SK-N-SH (cell line): ENCODE measurements around the gene GPR18. TPM values are rescaled to one million over a fixed set of nuclear protein-coding genes. Genes with fewer than 3 reads are reported as not detected.

Experiments
- CTCF ChIA-PET: fragments of 300-600, 350-600 bp; formaldehyde crosslinking; extraction: SDS; loops from one replicate; lab custom pipeline; 2021; lab: Yijun Ruan, JAX
- POLR2A ChIA-PET: fragments of 350-600 bp; sonication (Branson Sonifier 250); formaldehyde crosslinking; extraction: SDS; loops from one replicate; lab custom pipeline; 2020; ENCODE audit warnings: antibody characterized with exemption, inconsistent platforms; lab: Yijun Ruan, JAX
- DNase-seq: peaks from one replicate; pipeline ENCODE4 v3.0.0; 2012
- H2AFZ ChIP-seq: fragments of 200-600 bp; sonication (generic); 2 replicates; pipeline ENCODE4 v1.8.1; 2016; ENCODE audit warnings: antibody characterized with exemption, mild to moderate bottlenecking, low read depth
- H3F3A ChIP-seq: fragments of 200-600 bp; sonication (generic); replicated peaks from 2 replicates; pipeline ENCODE3; 2016; ENCODE audit warnings: antibody characterized with exemption, mild to moderate bottlenecking; ENCODE audit not compliant: insufficient read depth
- H3K27ac ChIP-seq, 2 experiments: fragments of 200-500 bp in 1 of 2; fragments of 200-600 bp in 1 of 2; sonication (Bioruptor generic) in 1 of 2; sonication (generic), shearing (Covaris generic) in 1 of 2; 2 replicates each; pipeline versions ENCODE4 v1.5.1 to v1.6.1; 2014 to 2016; ENCODE audit warnings: low read depth in 2 of 2, inconsistent platforms in 1 of 2, low read length in 1 of 2, mild to moderate bottlenecking in 1 of 2, mixed read lengths in 1 of 2
- H3K27me3 ChIP-seq: fragments of 200-600 bp; sonication (generic), shearing (Covaris generic); 2 replicates; pipeline ENCODE4 v1.6.1; 2016; ENCODE audit warnings: mixed run types; ENCODE audit not compliant: insufficient read depth
- H3K36me3 ChIP-seq, 2 experiments: fragments of 200-500 bp in 1 of 2; fragments of 200-600 bp in 1 of 2; sonication (Bioruptor generic) in 1 of 2; sonication (generic) in 1 of 2; replicated peaks in 1 of 2; 2 replicates each; pipeline versions ENCODE3 to v1.5.1; 2014 to 2016; ENCODE audit warnings: low read length in 1 of 2, mild to moderate bottlenecking in 1 of 2; ENCODE audit not compliant: insufficient read depth in 2 of 2, control insufficient read depth in 1 of 2
- H3K4me1 ChIP-seq, 2 experiments: fragments of 200-500 bp in 1 of 2; fragments of 200-600 bp in 1 of 2; sonication (Bioruptor generic) in 1 of 2; sonication (generic), shearing (Covaris generic) in 1 of 2; 2 replicates each; pipeline versions ENCODE4 v1.5.1 to v1.6.1; 2014 to 2016; ENCODE audit warnings: low read depth in 1 of 2, low read length in 1 of 2, mixed run types in 1 of 2; ENCODE audit not compliant: insufficient read depth in 2 of 2, control insufficient read depth in 1 of 2
- H3K4me2 ChIP-seq: fragments of 200-600 bp; sonication (generic), shearing (Covaris generic); 2 replicates; pipeline ENCODE4 v1.6.1; 2017; ENCODE audit warnings: mixed run types
- H3K4me3 ChIP-seq, 2 experiments: fragments of 200-500 bp in 1 of 2; fragments of 200-600 bp in 1 of 2; sonication (Bioruptor generic) in 1 of 2; sonication (generic), shearing (Covaris generic) in 1 of 2; 2 replicates each; pipeline versions ENCODE4 v1.5.1 to v1.8.1; 2014 to 2016; ENCODE audit warnings: low read depth in 2 of 2, inconsistent platforms in 1 of 2, low read length in 1 of 2, mild to moderate bottlenecking in 1 of 2, mixed read lengths in 1 of 2, moderate library complexity in 1 of 2
- H3K79me2 ChIP-seq: fragments of 200-600 bp; sonication (generic); 2 replicates; pipeline ENCODE4 v1.8.1; 2017; ENCODE audit warnings: mild to moderate bottlenecking; ENCODE audit not compliant: insufficient read depth
- H3K9ac ChIP-seq: fragments of 200-600 bp; sonication (generic); 2 replicates; pipeline ENCODE4 v1.6.1; 2017; ENCODE audit warnings: mixed run types
- H3K9me2 ChIP-seq: fragments of 200-600 bp; sonication (generic); 2 replicates; pipeline ENCODE4 v1.6.1; 2017; ENCODE audit warnings: mixed run types
- H3K9me3 ChIP-seq: fragments of 200-600 bp; sonication (generic); 2 replicates; pipeline ENCODE4 v1.6.1; 2017; ENCODE audit warnings: mixed run types, mild to moderate bottlenecking, moderate library complexity
- H4K20me1 ChIP-seq: fragments of 200-600 bp; sonication (generic); 2 replicates; pipeline ENCODE4 v1.6.1; 2017; ENCODE audit warnings: mild to moderate bottlenecking, mixed run types; ENCODE audit not compliant: insufficient read depth
- CHD2 ChIP-seq: fragments of 150-350 bp; IDR thresholded peaks from 2 replicates; pipeline ENCODE4 v1.6.1; 2018; ENCODE audit warnings: low read length; ENCODE audit not compliant: partially characterized antibody
- EP300 ChIP-seq, 2 experiments: IDR thresholded peaks; 2 replicates each; pipeline versions ENCODE4 v1.4.0 to v1.6.1; 2012; ENCODE audit warnings: borderline replicate concordance in 1 of 2, low read depth in 1 of 2, low read length in 1 of 2
- EZH2phosphoT487 ChIP-seq: fragments of 200-600 bp; sonication (generic); IDR thresholded peaks from 2 replicates; pipeline ENCODE4 v1.6.1; 2017; ENCODE audit warnings: low read depth, mixed run types, mild to moderate bottlenecking, antibody characterized with exemption, moderate library complexity, borderline replicate concordance
- FOXJ3 ChIP-seq: sonication (generic); formaldehyde crosslinking; IDR thresholded peaks from 2 replicates; pipeline ENCODE4 v1.5.1; 2020; ENCODE audit warnings: mild to moderate bottlenecking, missing genetic modification reagents
- GABPA ChIP-seq: IDR thresholded peaks from 2 replicates; pipeline ENCODE4 v1.4.0; 2012; ENCODE audit warnings: low read depth, mild to moderate bottlenecking
- IRF3 ChIP-seq: fragments of 150-350 bp; IDR thresholded peaks from 2 replicates; pipeline ENCODE4 v1.6.1; 2016; ENCODE audit warnings: mild to moderate bottlenecking, low read depth, low read length
- RXRA ChIP-seq: IDR thresholded peaks from 2 replicates; pipeline ENCODE4 v1.4.0; 2012; ENCODE audit warnings: low read depth, mild to moderate bottlenecking, borderline replicate concordance
- TEAD4 ChIP-seq: IDR thresholded peaks from 2 replicates; pipeline ENCODE4 v1.4.0; 2012; ENCODE audit warnings: mild to moderate bottlenecking, borderline replicate concordance; ENCODE audit not compliant: insufficient read depth
- USF2 ChIP-seq: fragments of 150-350 bp; IDR thresholded peaks from 2 replicates; pipeline ENCODE4 v1.6.1; 2017; ENCODE audit warnings: antibody characterized with exemption, low read length, low read depth, borderline replicate concordance
- WGBS: methylation state at CpG from one replicate; pipeline ENCODE4 v1.1.6; 2017; ENCODE audit warnings: low lambda C conversion rate; 5-methylcytosine and 5-hydroxymethylcytosine counted together
- polyA plus RNA-seq, 3 experiments: library from polyadenylated mRNA; depleted of rRNA; stranded (reverse); fragments of >200 nt; gene quantifications; 2 replicates each; pipeline ENCODE4 v1.2.3, GENCODE V29; 2012

Gene GPR18
- polyA plus RNA-seq, 1 of the 3 experiments (the other 2 are of a cell fraction), result not detected

- WGBS, result 95% methylated on average over 8 of the region's 8 CpGs
- no peak overlapping the region for H2AFZ ChIP-seq
- H3K4me1 ChIP-seq, result peaks cover 6 to 12% of the 10 kb centered on the region in 2 experiments; a peak in 3 of 4 replicates
- CTCF ChIA-PET, result interaction anchor here (0.7 to 2.0 kb wide), 4 partner anchors 33 to 276 kb away, joined by 3 to 7 read pairs (median 7); no protein-coding TSS in a partner anchor
- POLR2A ChIA-PET, result no interaction called here
- no peaks in the 10 kb centered on the region for H3K27me3 ChIP-seq
- H3K79me2 ChIP-seq, result no peaks in the 10 kb centered on the region
- peaks cover 3 to 5% of the 10 kb centered on the region in 2 experiments for H3K36me3 ChIP-seq
- H3K9ac ChIP-seq, result no peak overlapping the region
- no peak overlapping the region for H3K27ac ChIP-seq
- no peaks in the 10 kb centered on the region for H3K9me2 ChIP-seq
- H3F3A ChIP-seq, result peaks cover 11% of the 10 kb centered on the region
- H4K20me1 ChIP-seq, result no peaks in the 10 kb centered on the region
- H3K9me3 ChIP-seq, result no peaks in the 10 kb centered on the region
- no peak for DNase-seq
- TF ChIP-seq FOXJ3 (CRISPR knock-in tag) (no peak), EP300 (IDR thresholded peaks at IDR 0.05; ENCODE audit: borderline replicate concordance in 1 of 2, low read depth in 1 of 2, low read length in 1 of 2) (no peak), CHD2 (no peak), EZH2phosphoT487 (no peak), IRF3 (no peak)
- H3K4me3 ChIP-seq, result no peak overlapping the region
- H3K4me2 ChIP-seq, result no peak overlapping the region
Observed at GRCh38 chr13:99302637-99303505, 44.7 kb upstream of the GPR18 start.

GRCh38 chr13:99301913-99302636, 43.9 kb upstream of the GPR18 start:
- Histone ChIP-seq H3K27me3 (no peaks in the 10 kb centered on the region), H3K9ac (no peak overlapping the region), H3K4me3 (no peak overlapping the region), H4K20me1 (no peaks in the 10 kb centered on the region), H3F3A (peaks cover 5% of the 10 kb centered on the region), H3K36me3 (peaks cover 4 to 5% of the 10 kb centered on the region in 2 experiments), H3K9me3 (no peaks in the 10 kb centered on the region), H3K4me1 (peaks cover 0 to 5% of the 10 kb centered on the region in 2 experiments; a peak in 2 of 4 replicates), H2AFZ (no peak overlapping the region), H3K79me2 (no peaks in the 10 kb centered on the region), H3K4me2 (no peak overlapping the region), H3K9me2 (no peaks in the 10 kb centered on the region), H3K27ac (no peak overlapping the region)
- ChIA-PET CTCF (interaction anchor here (0.6 to 2.0 kb wide), 5 partner anchors 9 to 140 kb away, joined by 3 to 7 read pairs (median 7); no protein-coding TSS in a partner anchor), POLR2A (no interaction called here)
- no peak for TF ChIP-seq USF2
- no peak for TF ChIP-seq RXRA
- TF ChIP-seq IRF3, result no peak
- TF ChIP-seq GABPA, result no peak
- no peak for TF ChIP-seq TEAD4
- WGBS, result 89% methylated on average over 1 of the region's 1 CpG
- DNase-seq, result no peak
